ENCODE data around the gene CTBP1.

Gene CTBP1

GRCh38 chr4:1227816-1228215 lies 21.1 kb downstream of the CTBP1 start:
- no peak for DNase-seq

GRCh38 chr4:1226598-1226997 lies 22.3 kb downstream of the CTBP1 start:
- Histone ChIP-seq H3K4me3 (ENCODE audit: low read depth, low read length) (no peak overlapping the region), H3K36me3 (peaks cover 88% of the 10 kb centered on the region), H3K27me3 (ENCODE audit: insufficient read depth, low read depth, severe bottlenecking) (no peaks in the 10 kb centered on the region), H3K27ac (no peak overlapping the region), H3K9me3 (ENCODE audit: severe bottlenecking) (no peaks in the 10 kb centered on the region)
- no peak for DNase-seq
- no peak for TF ChIP-seq CTCF (IDR thresholded peaks at IDR 0.05; ENCODE audit: low read depth, low read length)

More at GRCh38 chr4:1227816-1228215, 21.1 kb downstream of the CTBP1 start:
- no peaks in the 10 kb centered on the region for H3K27me3 ChIP-seq (ENCODE audit: insufficient read depth, low read depth, severe bottlenecking)
- no peaks in the 10 kb centered on the region for H3K9me3 ChIP-seq (ENCODE audit: severe bottlenecking)
- H3K27ac ChIP-seq: no peak overlapping the region
- TF ChIP-seq CTCF (IDR thresholded peaks at IDR 0.05; ENCODE audit: low read depth, low read length): no peak
- peaks cover 93% of the 10 kb centered on the region for H3K36me3 ChIP-seq
- no peak overlapping the region for H3K4me3 ChIP-seq (ENCODE audit: low read depth, low read length)

GRCh38 chr4:1226144-1226481 lies 22.8 kb downstream of the CTBP1 start:
- H3K36me3 ChIP-seq: peaks cover 88% of the 10 kb centered on the region

GRCh38 chr4:1225272-1226143 lies 23.4 kb downstream of the CTBP1 start:
- no peak for TF ChIP-seq CTCF (IDR thresholded peaks at IDR 0.05; ENCODE audit: low read depth, low read length)
- H3K27ac ChIP-seq: no peak overlapping the region
- no peaks in the 10 kb centered on the region for H3K9me3 ChIP-seq (ENCODE audit: severe bottlenecking)
- H3K27me3 ChIP-seq (ENCODE audit: insufficient read depth, low read depth, severe bottlenecking): no peaks in the 10 kb centered on the region
- no peak for DNase-seq
- H3K4me3 ChIP-seq (ENCODE audit: low read depth, low read length): no peak overlapping the region
- H3K36me3 ChIP-seq: peaks cover 88% of the 10 kb centered on the region

More at GRCh38 chr4:1226144-1226481, 22.8 kb downstream of the CTBP1 start:
- no peak overlapping the region for H3K4me3 ChIP-seq (ENCODE audit: low read depth, low read length)
- no peaks in the 10 kb centered on the region for H3K27me3 ChIP-seq (ENCODE audit: insufficient read depth, low read depth, severe bottlenecking)
- DNase-seq: no peak
- no peak overlapping the region for H3K27ac ChIP-seq
- TF ChIP-seq CTCF (IDR thresholded peaks at IDR 0.05; ENCODE audit: low read depth, low read length): no peak
- no peaks in the 10 kb centered on the region for H3K9me3 ChIP-seq (ENCODE audit: severe bottlenecking)

- Histone ChIP-seq H3K36me3 (peaks cover 86% of the 10 kb centered on the region), H3K27ac (no peak overlapping the region), H3K27me3 (ENCODE audit: insufficient read depth, low read depth, severe bottlenecking) (no peaks in the 10 kb centered on the region), H3K4me3 (ENCODE audit: low read depth, low read length) (no peak overlapping the region), H3K9me3 (ENCODE audit: severe bottlenecking) (no peaks in the 10 kb centered on the region)
- TF ChIP-seq CTCF (IDR thresholded peaks at IDR 0.05; ENCODE audit: low read depth, low read length): no peak
- no peak for DNase-seq
Measured at GRCh38 chr4:1223841-1224809, 24.8 kb downstream of the CTBP1 start.
